Fibroblast of skin of right biceps (primary cell): ENCODE measurements around the gene PSME2.

Experiments used
- DNase-seq: peaks from one replicate; pipeline ENCODE4 v3.0.0-alpha.2; 2013

PSME2 gene

GRCh38 chr14:24179294-24179960 lies 33.0 kb upstream of the PSME2 start:
- DNase-seq = no peak

GRCh38 chr14:24178399-24179178 lies 32.2 kb upstream of the PSME2 start:
- no peak for DNase-seq

GRCh38 chr14:24177891-24178290 lies 31.5 kb upstream of the PSME2 start:
- no peak for DNase-seq

GRCh38 chr14:24177041-24177825 lies 30.8 kb upstream of the PSME2 start:
- DNase-seq = no peak

- DNase-seq = no peak
These were observed 30.2 kb upstream of the PSME2 start for GRCh38 chr14:24176599-24176998.

- DNase-seq = no peak
These were observed 26.5 kb upstream of the PSME2 start for GRCh38 chr14:24172871-24173281.

- no peak for DNase-seq
These were observed 26.0 kb upstream of the PSME2 start for GRCh38 chr14:24172261-24172860.

- DNase-seq = peak; percentile 86
These were observed 25.2 kb upstream of the PSME2 start, which contains the start of gene REC8 for GRCh38 chr14:24171422-24172260. TSS of gene REC8 (plus strand) at chr14:24172080. CDS start at chr14:24172553, 473 bp downstream.

GRCh38 chr14:24167469-24168114 lies 21.2 kb upstream of the PSME2 start:
- no peak for DNase-seq

- no peak for DNase-seq
These were observed 19.4 kb upstream of the PSME2 start for GRCh38 chr14:24165785-24166184.

GRCh38 chr14:24164518-24164991 lies 18.1 kb upstream of the PSME2 start:
- DNase-seq = no peak

- no peak for DNase-seq
These were observed 15.7 kb upstream of the PSME2 start for GRCh38 chr14:24162093-24162492.

GRCh38 chr14:24160850-24161804 lies 14.7 kb upstream of the PSME2 start, which contains the start of gene IRF9:
TSS of gene IRF9 (plus strand) at chr14:24161265. CDS start at chr14:24162145, 880 bp downstream.
- peak; percentile 95 for DNase-seq

GRCh38 chr14:24160499-24160849 lies 14.1 kb upstream of the PSME2 start:
- no peak for DNase-seq

- no peak for DNase-seq
These were observed 13.5 kb upstream of the PSME2 start for GRCh38 chr14:24159777-24160498.

- DNase-seq = no peak
These were observed 10.9 kb upstream of the PSME2 start for GRCh38 chr14:24157331-24157730.

- DNase-seq = no peak
These were observed 10.4 kb upstream of the PSME2 start for GRCh38 chr14:24156840-24157239.

GRCh38 chr14:24155100-24155499 lies 8.7 kb upstream of the PSME2 start:
- DNase-seq = no peak

- DNase-seq = no peak
These were observed 5.1 kb upstream of the PSME2 start for GRCh38 chr14:24151404-24152080.
